SK-N-SH treated with all-trans-retinoic acid at 6 μM for 48 hours (cell line): ENCODE data around the gene CAB39L.

Experiments used
- GLIS3 ChIP-seq: fragments of 250-450 bp; sonication (Bioruptor Pico); IDR thresholded peaks from 2 replicates; pipeline ENCODE4 v1.5.0; 2020; ENCODE audit warnings: mild to moderate bottlenecking, moderate library complexity
- PATZ1 ChIP-seq: fragments of 250-450 bp; sonication (Bioruptor Pico); IDR thresholded peaks from 2 replicates; pipeline ENCODE4 v1.8.0; 2020; ENCODE audit warnings: mild to moderate bottlenecking, moderate library complexity, borderline replicate concordance

DNA sequence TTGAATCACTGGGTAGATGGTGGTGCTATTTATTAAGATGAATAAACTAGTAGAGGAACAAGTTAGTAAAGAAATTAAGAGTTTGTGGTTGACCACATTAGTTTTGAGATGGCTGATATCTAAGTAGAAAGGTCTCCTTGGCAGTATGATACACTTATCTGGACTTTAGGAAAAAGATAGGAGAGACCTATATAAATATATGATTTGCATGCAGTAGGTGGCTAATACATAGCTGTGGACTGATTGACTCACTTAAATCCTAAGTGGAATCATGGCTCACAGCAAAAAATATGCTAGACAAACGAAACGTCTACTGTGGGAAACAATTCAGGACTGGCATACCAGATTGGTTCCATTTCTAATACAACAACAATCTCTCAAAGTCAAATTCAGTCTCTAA is 92.0 kb downstream of the CAB39L start:
- TF ChIP-seq PATZ1 (no peak), GLIS3 (no peak)
